Measurements from ENCODE around the gene USP1.

The USP1 gene, protein sequence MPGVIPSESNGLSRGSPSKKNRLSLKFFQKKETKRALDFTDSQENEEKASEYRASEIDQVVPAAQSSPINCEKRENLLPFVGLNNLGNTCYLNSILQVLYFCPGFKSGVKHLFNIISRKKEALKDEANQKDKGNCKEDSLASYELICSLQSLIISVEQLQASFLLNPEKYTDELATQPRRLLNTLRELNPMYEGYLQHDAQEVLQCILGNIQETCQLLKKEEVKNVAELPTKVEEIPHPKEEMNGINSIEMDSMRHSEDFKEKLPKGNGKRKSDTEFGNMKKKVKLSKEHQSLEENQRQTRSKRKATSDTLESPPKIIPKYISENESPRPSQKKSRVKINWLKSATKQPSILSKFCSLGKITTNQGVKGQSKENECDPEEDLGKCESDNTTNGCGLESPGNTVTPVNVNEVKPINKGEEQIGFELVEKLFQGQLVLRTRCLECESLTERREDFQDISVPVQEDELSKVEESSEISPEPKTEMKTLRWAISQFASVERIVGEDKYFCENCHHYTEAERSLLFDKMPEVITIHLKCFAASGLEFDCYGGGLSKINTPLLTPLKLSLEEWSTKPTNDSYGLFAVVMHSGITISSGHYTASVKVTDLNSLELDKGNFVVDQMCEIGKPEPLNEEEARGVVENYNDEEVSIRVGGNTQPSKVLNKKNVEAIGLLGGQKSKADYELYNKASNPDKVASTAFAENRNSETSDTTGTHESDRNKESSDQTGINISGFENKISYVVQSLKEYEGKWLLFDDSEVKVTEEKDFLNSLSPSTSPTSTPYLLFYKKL

GRCh38 chr1:62436466-62437272 lies at the start of gene USP1:
USP1 (plus strand) TSS chr1:62437049; CDS start chr1:62439868, 2,819 bp downstream.
- peak; percentile 99 to 100 for DNase-seq

DNA sequence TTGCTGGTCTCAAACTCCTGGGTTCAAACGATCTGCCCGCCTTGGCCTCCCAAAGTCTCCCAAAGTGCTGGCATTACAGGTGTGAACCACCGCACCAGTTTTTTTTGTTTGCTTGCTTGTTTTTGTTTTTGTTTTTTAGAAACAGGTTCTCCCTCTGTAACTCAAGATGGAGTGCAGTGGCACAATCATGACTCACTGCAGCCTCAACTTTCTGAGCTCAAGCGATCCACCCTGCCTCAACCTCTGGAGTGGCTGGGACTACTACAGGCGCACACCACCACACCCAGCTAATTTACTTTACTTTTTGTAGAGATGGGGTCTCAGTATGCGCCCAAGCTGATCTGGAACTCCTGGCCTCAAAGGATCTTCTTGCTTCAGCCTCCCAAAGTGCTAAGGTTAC lies 47.3 kb upstream of the USP1 start:
- no peak for DNase-seq

GRCh38 chr1:62390071-62390470 lies 46.8 kb upstream of the USP1 start:
- no peak for DNase-seq

GRCh38 chr1:62391369-62391971 lies 45.4 kb upstream of the USP1 start:
- peak in 1 of 2 experiments; percentile 29 for DNase-seq

DNA sequence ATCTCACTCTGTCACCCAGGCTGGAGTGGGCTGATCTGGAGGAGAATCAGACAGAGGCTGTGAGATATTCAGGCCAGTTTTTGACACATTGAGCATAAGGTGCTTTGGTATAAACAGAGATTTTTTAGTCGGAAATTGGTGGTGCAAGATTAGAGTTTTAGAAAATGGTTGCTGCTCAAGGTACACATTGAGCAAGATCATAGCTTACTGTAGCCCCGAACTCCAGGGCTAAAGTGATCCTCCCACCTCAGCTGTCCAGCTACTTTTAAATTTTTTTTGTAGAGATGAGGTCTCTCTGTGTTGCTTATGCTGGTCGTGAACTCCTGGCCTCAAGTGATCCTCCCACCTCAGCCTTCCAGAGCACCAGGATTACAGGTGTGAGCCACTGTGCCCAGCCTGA lies 43.9 kb upstream of the USP1 start:
- DNase-seq: no peak

- DNase-seq: no peak
Observed at GRCh38 chr1:62394646-62395045, 42.2 kb upstream of the USP1 start.

DNA sequence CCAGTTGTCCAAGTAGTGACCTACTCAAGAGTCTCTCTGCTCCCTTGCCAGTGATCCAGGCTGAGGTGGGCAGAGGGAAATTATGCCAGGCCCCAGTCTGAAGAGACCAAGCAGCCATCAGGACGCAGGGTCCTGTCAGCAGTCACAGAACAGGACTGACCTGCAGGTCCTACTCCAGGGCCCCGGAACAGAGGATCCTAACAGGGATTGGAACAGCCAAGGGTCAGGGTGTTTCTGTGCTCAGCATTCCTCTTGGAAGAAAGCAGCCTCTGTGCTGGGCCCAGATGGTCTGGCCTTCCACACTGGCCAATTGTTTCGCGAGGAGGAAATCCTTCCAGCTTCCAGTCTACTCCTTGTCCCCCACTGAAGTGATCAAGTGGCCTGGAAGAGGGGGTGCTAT lies 41.6 kb upstream of the USP1 start:
- DNase-seq: no peak

DNA sequence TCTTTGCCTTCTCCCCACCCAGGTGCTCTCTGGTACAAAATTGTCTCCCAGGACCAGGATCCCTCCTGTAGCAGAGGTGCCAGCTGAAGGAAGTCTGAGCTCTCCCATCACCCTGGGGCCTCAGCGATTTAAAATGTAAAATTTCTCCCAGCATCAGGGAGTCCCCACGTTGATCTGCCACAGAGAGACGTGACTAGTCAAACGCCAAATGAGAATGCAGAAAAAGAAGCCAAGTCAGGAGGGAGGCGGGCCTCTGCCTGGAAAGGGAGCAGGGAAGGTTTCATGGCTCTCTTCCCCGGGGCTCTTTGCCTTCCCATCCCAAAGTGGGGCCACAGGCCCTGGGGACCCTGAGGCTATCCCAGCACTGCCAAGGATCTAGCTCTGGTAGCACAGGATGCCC lies 40.0 kb upstream of the USP1 start:
- DNase-seq: no peak

GRCh38 chr1:62397301-62397700 lies 39.5 kb upstream of the USP1 start:
- no peak for DNase-seq

GRCh38 chr1:62398377-62398776 lies 38.5 kb upstream of the USP1 start:
- no peak for DNase-seq

DNA sequence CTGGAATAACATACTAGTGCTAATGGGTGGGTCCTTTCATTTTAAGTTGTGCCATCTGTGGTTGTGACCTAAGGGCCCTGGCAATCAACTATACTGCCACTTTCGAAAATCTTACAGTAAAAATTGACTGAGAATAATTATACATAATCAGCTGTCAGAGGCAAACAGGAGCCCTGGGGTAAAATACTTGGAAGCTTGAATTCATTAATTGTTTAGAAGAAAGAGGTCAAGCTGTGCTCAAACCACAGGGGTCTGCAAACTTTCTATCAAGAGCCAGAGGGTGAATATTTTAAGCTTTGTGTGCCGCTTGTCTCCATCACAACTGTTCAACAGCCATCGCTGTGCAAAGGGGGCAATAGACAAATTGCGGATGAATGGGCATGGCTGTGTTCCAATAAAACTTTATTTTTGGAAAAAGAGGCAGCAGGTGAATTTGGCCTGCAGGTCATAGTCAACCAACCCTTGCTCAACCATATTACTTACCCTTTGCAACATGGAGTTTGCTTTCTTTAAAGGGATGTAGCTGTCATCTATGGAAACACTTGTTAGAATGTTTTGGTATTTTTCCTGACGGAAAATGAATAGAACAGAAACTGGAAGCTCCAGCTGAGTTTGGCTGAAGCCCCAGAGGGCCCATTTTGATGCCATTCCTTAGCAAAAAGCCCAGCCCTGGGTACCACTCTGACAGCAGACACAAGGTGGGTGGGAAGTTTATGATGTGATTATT lies 35.7 kb upstream of the USP1 start:
- DNase-seq: peak in 1 of 2 experiments; percentile 45

DNA sequence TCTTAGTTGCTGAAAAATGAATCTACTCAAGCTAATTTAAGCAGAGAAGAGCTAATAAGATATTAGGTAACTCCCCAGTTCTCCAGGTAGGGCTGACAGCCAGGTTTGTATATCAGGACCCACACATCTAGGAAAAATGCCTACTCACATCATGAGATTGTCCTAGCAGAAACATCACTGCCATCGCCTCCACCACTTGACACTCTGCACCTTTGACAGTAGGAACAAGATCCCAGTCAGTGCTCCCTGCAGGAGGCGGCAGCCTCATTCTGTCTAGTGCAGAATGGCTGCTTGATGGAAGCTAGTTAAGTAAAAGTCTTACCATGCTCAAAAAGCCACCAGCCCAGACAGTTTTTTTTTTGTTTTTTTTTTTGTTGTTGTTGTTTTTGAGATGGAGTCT lies 31.6 kb upstream of the USP1 start:
- no peak for DNase-seq

- no peak for DNase-seq
Observed at GRCh38 chr1:62406576-62406975, 30.3 kb upstream of the USP1 start.

- DNase-seq: peak; percentile 34 to 69
Observed at GRCh38 chr1:62407398-62408009, 29.3 kb upstream of the USP1 start.

DNA sequence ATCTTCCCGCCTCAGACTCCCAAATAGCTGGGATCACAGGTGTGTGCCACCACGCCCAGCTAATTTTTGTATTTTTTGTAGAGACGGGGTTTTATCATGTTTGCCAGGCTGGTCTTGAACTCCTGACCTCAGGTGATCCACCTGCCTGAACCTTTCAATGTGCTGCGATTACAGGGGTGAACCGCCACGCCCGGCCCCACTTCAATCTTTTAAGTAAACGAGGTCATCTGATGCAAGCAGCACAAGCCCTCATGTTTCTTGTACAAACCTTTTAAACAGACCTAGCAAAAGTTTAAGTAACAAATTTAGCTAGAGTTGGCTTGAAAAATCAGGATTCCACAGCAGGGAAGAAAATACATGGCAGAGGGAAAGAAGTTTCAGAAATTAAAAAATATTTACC lies 21.2 kb upstream of the USP1 start:
- DNase-seq: no peak

DNA sequence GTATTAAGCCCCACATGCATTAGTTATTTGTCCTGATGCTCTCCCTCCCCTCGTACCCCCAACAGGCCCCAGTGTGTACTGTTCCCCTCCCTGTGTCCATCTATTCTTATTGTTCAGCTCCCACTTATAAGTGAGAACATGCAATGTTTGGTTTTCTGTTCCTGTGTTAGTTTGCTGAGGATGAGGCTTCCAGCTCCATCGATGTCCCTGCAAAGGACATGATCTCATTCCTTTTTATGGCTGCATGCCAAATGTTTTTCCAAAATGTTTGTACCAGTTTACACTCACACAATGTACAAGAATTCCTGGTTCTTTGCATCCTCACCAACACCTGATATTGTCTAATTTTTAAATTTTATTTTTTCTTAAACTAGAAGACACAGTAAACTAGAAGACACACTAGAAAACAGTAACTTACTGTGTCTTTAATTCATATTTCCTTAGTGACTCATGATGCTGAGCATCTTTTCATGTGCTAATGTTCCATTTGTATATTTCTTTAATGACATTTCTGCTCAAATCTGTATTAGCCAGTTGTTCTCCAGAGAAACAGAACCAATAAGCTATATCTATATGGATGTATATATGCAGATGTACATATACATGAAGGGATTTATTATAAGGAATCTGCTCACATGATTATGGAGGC lies 19.4 kb upstream of the USP1 start:
- no peak for DNase-seq

DNA sequence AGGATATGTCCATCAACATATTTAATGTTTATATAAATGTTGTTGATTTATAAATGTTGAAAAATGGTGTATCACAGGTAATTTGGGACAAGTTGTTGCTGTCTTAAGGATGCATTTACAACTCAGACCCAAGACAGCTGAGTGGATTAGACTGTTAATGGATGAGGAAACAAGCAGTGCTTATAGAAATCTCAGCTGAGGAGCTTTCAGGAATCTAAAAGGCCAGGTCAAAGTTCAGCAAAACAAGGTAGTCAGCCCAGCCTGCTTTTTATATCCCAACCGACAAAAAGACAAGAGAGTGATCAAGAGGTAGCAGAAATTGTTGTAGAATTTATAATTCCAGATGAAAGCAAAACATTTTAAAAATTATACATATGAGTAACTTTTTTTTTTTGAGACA lies 16.6 kb upstream of the USP1 start:
- no peak for DNase-seq

DNA sequence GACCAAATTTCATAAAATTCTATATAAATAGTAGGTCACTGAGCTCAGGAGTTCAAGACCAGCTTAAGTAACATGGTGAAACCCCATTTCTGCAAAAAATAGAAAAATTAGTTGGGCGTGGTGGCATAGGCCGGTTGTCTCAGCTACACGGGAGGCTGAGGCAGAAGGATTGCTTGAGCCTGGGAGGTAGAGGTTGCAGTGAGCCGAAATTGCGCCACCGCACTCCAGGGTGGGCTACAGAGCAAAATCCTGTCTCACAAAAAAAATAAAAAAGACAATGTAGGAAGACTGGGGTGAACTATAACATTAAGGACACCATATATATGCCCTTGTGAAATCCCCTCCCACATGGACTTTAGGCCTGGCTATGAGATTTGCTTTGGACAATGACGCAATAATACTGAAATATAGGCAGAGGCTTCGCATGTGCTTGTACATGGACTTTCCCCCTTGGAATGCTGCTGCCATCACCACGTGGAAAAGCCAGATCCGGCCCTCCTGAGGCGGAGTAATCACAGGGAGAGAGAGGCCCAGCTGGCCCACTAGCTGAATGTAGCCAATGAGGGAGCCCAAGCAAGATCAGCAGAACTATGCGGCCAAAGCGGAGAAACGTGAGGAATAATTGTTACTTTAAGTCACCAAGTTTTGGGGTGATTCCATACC lies 13.1 kb upstream of the USP1 start:
- DNase-seq: no peak

DNA sequence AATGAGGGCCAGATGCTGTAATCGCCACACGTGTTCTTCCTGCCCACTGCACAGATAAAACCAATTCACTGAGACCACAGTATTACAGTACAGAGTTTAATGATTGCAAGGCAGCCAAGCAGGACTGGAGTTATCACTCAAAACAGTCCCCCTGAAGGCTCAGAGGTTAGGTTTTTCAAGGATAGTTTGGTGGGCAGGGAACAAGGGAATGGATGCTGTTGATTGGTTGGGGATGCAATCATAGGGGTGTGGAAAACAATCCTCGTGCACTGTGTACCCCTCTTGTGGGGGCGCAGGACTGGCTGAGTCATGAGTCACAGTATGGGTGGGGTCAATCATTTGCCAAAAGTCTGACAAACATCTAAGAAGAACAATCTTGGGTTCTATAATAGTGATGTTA lies 12.4 kb upstream of the USP1 start:
- DNase-seq: no peak

GRCh38 chr1:62425041-62425440 lies 11.8 kb upstream of the USP1 start:
- DNase-seq: peak in 1 of 2 experiments; percentile 30

DNA sequence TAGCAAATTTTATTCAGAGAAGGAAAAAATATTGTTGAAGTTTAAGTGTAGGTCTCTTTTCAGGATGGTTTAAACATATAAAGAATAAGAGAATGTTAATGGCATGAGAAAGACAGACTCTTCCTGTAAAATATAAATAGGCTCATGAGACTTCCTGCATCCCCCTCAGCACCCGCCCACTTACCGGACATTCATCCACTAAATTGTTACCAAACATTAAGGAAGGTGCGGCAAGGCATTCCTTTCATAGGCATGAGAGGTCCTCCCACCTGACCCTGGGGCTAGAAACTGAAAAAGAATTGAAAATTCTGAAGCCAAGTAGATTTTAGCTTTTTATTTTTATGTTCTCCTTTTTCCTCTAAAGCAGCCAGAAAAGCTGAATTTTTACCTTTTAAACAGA lies 10.6 kb upstream of the USP1 start:
- no peak for DNase-seq
